Panc1 (cell line): ENCODE measurements around the gene DVL2. TPM values are rescaled to one million over a fixed set of nuclear protein-coding genes. Genes with fewer than 3 reads are reported as not detected.

Experiments used
- ATAC-seq: fragments of 200-7000 bp; cut with Tn5 transposase; 2 replicates; pipeline ENCODE4 v1.9.1; 2020; ENCODE audit warnings: mild to moderate bottlenecking, moderate library complexity
- BruUV-seq: library from RNA; stranded (reverse); fragments of 400-500 nt; replicated peaks from 2 replicates; lab custom pipeline; 2021; lab: Mats Ljungman, UMichigan
- CTCF ChIA-PET: fragments of 300-600 bp; sonication (Branson Sonifier 250); formaldehyde crosslinking; loops from one replicate; lab custom pipeline; 2022; ENCODE audit warnings: antibody characterized with exemption; lab: Charles Lee
- POLR2A ChIA-PET: fragments of 300-600 bp; sonication (Branson Sonifier 250); formaldehyde crosslinking; loops from one replicate; lab custom pipeline; 2022; ENCODE audit warnings: antibody characterized with exemption; lab: Charles Lee
- DNase-seq: peaks from one replicate; pipeline ENCODE4 v3.0.0-alpha.2; 2010; ENCODE audit warnings: low read depth, low spot score
- H3K27ac ChIP-seq: 2 replicates; pipeline ENCODE4 v1.5.1; 2011; ENCODE audit warnings: mild to moderate bottlenecking, low read length, inconsistent platforms
- H3K27me3 ChIP-seq: fragments of 200-500 bp; sonication (Bioruptor generic); 2 replicates; pipeline ENCODE4 v1.6.0; 2014; ENCODE audit warnings: low read length, inconsistent platforms; ENCODE audit not compliant: control insufficient read depth, insufficient read depth
- H3K36me3 ChIP-seq: fragments of 200-500 bp; sonication (Bioruptor generic); 2 replicates; pipeline ENCODE4 v1.5.1; 2014; ENCODE audit warnings: inconsistent platforms, mild to moderate bottlenecking, low read length, moderate library complexity; ENCODE audit not compliant: control insufficient read depth, insufficient read depth
- H3K4me1 ChIP-seq: 2 replicates; pipeline ENCODE4 v1.5.1; 2011; ENCODE audit warnings: inconsistent platforms, mild to moderate bottlenecking, low read length, moderate library complexity; ENCODE audit not compliant: control insufficient read depth, insufficient read depth
- H3K4me3 ChIP-seq, 2 experiments: 2 replicates each; pipeline ENCODE4 v1.5.1; 2011 to 2012; ENCODE audit warnings: low read depth in 2 of 2, low read length in 2 of 2, mild to moderate bottlenecking in 2 of 2, inconsistent platforms in 1 of 2, moderate library complexity in 1 of 2
- H3K9me3 ChIP-seq: fragments of 200-500 bp; sonication (Bioruptor generic); 2 replicates; pipeline ENCODE4 v1.5.1; 2014; ENCODE audit warnings: low read depth, mild to moderate bottlenecking, inconsistent platforms, low read length, moderate library complexity; ENCODE audit not compliant: control insufficient read depth, insufficient read depth
- POLR2AphosphoS5 ChIP-seq: IDR thresholded peaks from 2 replicates; pipeline ENCODE4 v1.6.1; 2012; ENCODE audit warnings: mild to moderate bottlenecking, low read depth, low read length, moderate library complexity
- SIN3A ChIP-seq: IDR thresholded peaks from 2 replicates; pipeline ENCODE4 v1.6.1; 2012; ENCODE audit warnings: low read depth, mild to moderate bottlenecking, low read length, moderate library complexity, borderline replicate concordance; ENCODE audit not compliant: insufficient read depth
- TCF7L2 ChIP-seq: IDR thresholded peaks from 2 replicates; pipeline ENCODE4 v1.6.1; 2011; ENCODE audit warnings: mild to moderate bottlenecking, low read depth, low read length, inconsistent platforms
- in situ Hi-C: cut with HindIII; loops from 2 replicates; pipeline ENCODE4 v1.10.0; 2016; ENCODE audit warnings: low sequenced_read_pairs, low pct_unique_long_range_greater_than_20kb
- intact Hi-C: fragments of 100-400 bp; cut with micrococcal nuclease; formaldehyde crosslinking; loops from one replicate; pipeline ENCODE4 v1.10.0; 2022; ENCODE audit not compliant: unreplicated experiment
- total RNA-seq: library from RNA; stranded (reverse); gene quantifications from one replicate; pipeline ENCODE4 v1.2.1, GENCODE V29; 2021; ENCODE audit not compliant: unreplicated experiment
- TF ChIP-seq, protein P1 (sequence below): fragments of 450-650 bp; IDR thresholded peaks from 2 replicates; pipeline ENCODE4 v1.5.1; 2017; ENCODE audit warnings: mild to moderate bottlenecking
- TF ChIP-seq, protein P2 (sequence below), 2 experiments: IDR thresholded peaks; 2 replicates each; pipeline ENCODE4 v1.6.1; 2011 to 2012; ENCODE audit warnings: low read depth in 2 of 2, control low read depth in 1 of 2, low read length in 1 of 2, mild to moderate bottlenecking in 1 of 2, moderate library complexity in 1 of 2; ENCODE audit not compliant: insufficient read depth in 1 of 2

The DVL2 gene
- total RNA-seq, 1 experiment from 2014 or later = 84.2 TPM

DNA sequence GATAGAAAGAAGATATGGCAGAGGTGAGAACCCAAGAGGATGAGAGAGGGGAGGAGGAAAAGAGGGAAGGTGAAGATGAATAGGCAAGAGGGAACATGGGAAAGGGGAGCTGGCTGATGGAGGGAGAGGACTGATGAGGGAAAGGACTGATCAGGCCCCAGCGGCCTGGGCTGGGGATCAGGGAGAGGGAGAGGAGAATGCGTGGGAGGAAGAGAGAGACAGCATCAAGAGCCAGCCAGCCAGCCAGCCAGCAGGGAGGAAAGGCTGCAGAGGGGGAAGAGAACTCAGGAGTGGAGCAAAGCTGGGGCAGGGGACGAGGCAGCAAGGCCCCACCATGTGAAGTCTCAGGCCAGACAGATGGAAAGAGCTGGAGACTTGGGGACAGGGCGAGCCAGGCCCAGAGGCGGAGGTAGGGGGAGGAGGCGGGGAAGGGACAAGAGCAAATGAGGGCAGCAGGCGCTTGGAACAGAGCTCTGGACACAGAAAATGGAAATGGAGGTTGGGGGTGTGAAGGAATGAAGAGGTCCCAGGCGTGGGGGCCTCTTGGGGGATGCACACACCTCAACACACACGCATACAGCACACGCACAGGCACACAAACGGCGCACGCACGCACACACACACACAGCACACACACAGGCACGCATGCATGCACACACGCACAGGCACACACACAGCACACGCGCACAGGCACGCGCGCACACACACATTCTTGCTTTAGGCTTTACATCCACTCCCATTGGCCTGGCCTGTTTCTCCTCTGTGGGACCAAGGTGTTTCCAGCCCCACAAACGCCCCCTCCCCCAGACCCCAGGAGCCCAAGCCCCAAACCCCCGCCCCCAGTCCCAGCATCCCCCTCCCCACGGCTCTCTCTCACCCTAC is 27.0 kb downstream of the DVL2 start:
- Histone ChIP-seq H3K9me3 (no peaks in the 10 kb centered on the region), H3K36me3 (peaks cover 1% of the 10 kb centered on the region), H3K4me1 (peaks cover 4% of the 10 kb centered on the region), H3K4me3 (no peak overlapping the region), H3K27ac (no peak overlapping the region), H3K27me3 (no peaks in the 10 kb centered on the region)
- CTCF ChIA-PET = no interaction called here
- intact Hi-C loops = no loop called here
- no peak for TF ChIP-seq POLR2AphosphoS5
- TF ChIP-seq SIN3A = no peak
- TF ChIP-seq, protein P1, sequence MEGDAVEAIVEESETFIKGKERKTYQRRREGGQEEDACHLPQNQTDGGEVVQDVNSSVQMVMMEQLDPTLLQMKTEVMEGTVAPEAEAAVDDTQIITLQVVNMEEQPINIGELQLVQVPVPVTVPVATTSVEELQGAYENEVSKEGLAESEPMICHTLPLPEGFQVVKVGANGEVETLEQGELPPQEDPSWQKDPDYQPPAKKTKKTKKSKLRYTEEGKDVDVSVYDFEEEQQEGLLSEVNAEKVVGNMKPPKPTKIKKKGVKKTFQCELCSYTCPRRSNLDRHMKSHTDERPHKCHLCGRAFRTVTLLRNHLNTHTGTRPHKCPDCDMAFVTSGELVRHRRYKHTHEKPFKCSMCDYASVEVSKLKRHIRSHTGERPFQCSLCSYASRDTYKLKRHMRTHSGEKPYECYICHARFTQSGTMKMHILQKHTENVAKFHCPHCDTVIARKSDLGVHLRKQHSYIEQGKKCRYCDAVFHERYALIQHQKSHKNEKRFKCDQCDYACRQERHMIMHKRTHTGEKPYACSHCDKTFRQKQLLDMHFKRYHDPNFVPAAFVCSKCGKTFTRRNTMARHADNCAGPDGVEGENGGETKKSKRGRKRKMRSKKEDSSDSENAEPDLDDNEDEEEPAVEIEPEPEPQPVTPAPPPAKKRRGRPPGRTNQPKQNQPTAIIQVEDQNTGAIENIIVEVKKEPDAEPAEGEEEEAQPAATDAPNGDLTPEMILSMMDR = no peak
- TF ChIP-seq, protein P2, sequence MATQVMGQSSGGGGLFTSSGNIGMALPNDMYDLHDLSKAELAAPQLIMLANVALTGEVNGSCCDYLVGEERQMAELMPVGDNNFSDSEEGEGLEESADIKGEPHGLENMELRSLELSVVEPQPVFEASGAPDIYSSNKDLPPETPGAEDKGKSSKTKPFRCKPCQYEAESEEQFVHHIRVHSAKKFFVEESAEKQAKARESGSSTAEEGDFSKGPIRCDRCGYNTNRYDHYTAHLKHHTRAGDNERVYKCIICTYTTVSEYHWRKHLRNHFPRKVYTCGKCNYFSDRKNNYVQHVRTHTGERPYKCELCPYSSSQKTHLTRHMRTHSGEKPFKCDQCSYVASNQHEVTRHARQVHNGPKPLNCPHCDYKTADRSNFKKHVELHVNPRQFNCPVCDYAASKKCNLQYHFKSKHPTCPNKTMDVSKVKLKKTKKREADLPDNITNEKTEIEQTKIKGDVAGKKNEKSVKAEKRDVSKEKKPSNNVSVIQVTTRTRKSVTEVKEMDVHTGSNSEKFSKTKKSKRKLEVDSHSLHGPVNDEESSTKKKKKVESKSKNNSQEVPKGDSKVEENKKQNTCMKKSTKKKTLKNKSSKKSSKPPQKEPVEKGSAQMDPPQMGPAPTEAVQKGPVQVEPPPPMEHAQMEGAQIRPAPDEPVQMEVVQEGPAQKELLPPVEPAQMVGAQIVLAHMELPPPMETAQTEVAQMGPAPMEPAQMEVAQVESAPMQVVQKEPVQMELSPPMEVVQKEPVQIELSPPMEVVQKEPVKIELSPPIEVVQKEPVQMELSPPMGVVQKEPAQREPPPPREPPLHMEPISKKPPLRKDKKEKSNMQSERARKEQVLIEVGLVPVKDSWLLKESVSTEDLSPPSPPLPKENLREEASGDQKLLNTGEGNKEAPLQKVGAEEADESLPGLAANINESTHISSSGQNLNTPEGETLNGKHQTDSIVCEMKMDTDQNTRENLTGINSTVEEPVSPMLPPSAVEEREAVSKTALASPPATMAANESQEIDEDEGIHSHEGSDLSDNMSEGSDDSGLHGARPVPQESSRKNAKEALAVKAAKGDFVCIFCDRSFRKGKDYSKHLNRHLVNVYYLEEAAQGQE (IDR thresholded peaks at IDR 0.05; ENCODE audit: insufficient read depth in 1 of 2, low read depth in 2 of 2, low read length in 1 of 2) = no peak
- TF ChIP-seq TCF7L2 = no peak
- in situ Hi-C loops = no loop called here
- POLR2A ChIA-PET = no interaction called here
- ATAC-seq = no peak
- DNase-seq = no peak
- no TSS peak for BruUV-seq

DNA sequence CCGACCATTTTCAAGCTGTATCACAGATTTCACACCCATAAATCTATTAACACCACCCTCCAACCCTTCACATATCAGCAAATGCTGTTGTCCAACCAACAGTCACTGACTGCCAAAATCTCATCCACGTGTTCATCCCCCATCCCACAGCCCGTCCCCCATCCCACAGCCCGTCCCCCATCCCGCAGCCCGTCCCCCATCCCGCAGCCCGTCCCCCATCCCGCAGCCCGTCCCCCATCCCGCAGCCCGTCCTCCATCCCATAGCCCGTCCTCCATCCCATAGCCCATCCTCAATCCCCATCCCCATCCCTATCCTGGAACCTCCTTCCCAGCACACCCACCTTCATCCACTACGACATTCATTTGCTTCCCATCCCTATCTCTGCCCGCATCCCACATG is 28.8 kb downstream of the DVL2 start:
- POLR2A ChIA-PET = no interaction called here

More for the DNA sequence above, 28.8 kb downstream of the DVL2 start:
- Histone ChIP-seq H3K4me1 (no peaks in the 10 kb centered on the region), H3K4me3 (no peak overlapping the region), H3K27me3 (no peaks in the 10 kb centered on the region), H3K36me3 (peaks cover 4% of the 10 kb centered on the region), H3K9me3 (no peaks in the 10 kb centered on the region), H3K27ac (no peak overlapping the region)
- no peak for TF ChIP-seq SIN3A
- no peak for TF ChIP-seq POLR2AphosphoS5
- TF ChIP-seq, protein P2 (IDR thresholded peaks at IDR 0.05; ENCODE audit: insufficient read depth in 1 of 2, low read depth in 2 of 2, low read length in 1 of 2) = no peak
- TF ChIP-seq TCF7L2 = no peak
- TF ChIP-seq, protein P1 = no peak
- DNase-seq = no peak
- no TSS peak for BruUV-seq
- intact Hi-C loops = no loop called here
- ATAC-seq = no peak
- CTCF ChIA-PET = no interaction called here
- in situ Hi-C loops = no loop called here
